RWPE2 (cell line): ENCODE results near the gene SLC9C1.

ENCODE experiments used
- ATAC-seq: fragments of 200-7000 bp; cut with Tn5 transposase; 3 replicates; pipeline ENCODE4 v1.9.1; 2021; ENCODE audit warnings: low read depth
- DNase-seq: peaks from one replicate; pipeline ENCODE4 v3.0.0-alpha.2; 2020; ENCODE audit warnings: low spot score
- H3K27ac ChIP-seq: fragments of 450-650 bp; 2 replicates; pipeline ENCODE4 v1.5.1; 2017; ENCODE audit warnings: mild to moderate bottlenecking; ENCODE audit not compliant: poor library complexity, severe bottlenecking
- H3K27me3 ChIP-seq: fragments of 250-450 bp; sonication (Bioruptor Pico); 2 replicates; pipeline ENCODE4 v1.5.1; 2021; ENCODE audit warnings: mild to moderate bottlenecking, moderate library complexity; ENCODE audit not compliant: insufficient read depth, poor library complexity, severe bottlenecking
- H3K36me3 ChIP-seq: fragments of 250-450 bp; sonication (Bioruptor Pico); 2 replicates; pipeline ENCODE4 v1.5.1; 2020; ENCODE audit warnings: low read depth, mild to moderate bottlenecking, moderate library complexity
- H3K4me1 ChIP-seq: fragments of 250-450 bp; sonication (Bioruptor Pico); 2 replicates; pipeline ENCODE4 v1.5.1; 2021; ENCODE audit warnings: mild to moderate bottlenecking, moderate library complexity; ENCODE audit not compliant: insufficient read depth, poor library complexity, severe bottlenecking
- H3K4me3 ChIP-seq: fragments of 250-450 bp; sonication (Bioruptor Pico); 2 replicates; pipeline ENCODE4 v1.5.1; 2021; ENCODE audit warnings: mild to moderate bottlenecking, moderate library complexity; ENCODE audit not compliant: severe bottlenecking
- H3K9me3 ChIP-seq: fragments of 250-450 bp; sonication (Bioruptor Pico); 2 replicates; pipeline ENCODE4 v1.5.1; 2021; ENCODE audit warnings: mild to moderate bottlenecking, moderate library complexity; ENCODE audit not compliant: severe bottlenecking
- CTCF ChIP-seq: fragments of 450-650 bp; IDR thresholded peaks from one replicate; pipeline ENCODE4 v1.5.1; 2017; ENCODE audit warnings: mild to moderate bottlenecking, moderate library complexity; ENCODE audit not compliant: poor library complexity, severe bottlenecking

Gene SLC9C1

GRCh38 chr3:112149136-112149535 is 144.9 kb downstream of the SLC9C1 start:
- H3K27ac ChIP-seq: peak overlapping the region; percentile 40

GRCh38 chr3:112143689-112144088 is 150.3 kb downstream of the SLC9C1 start:
- H3K4me1 ChIP-seq: no peaks in the 10 kb centered on the region
- no peak overlapping the region for H3K27ac ChIP-seq
- no peaks in the 10 kb centered on the region for H3K9me3 ChIP-seq
- ATAC-seq (no peak), DNase-seq (no peak)
- no peak overlapping the region for H3K4me3 ChIP-seq
- H3K36me3 ChIP-seq: no peaks in the 10 kb centered on the region; the same call in 1 of the 2 replicates
- H3K27me3 ChIP-seq: no peaks in the 10 kb centered on the region
- no peak for TF ChIP-seq CTCF

More at GRCh38 chr3:112149136-112149535, 144.9 kb downstream of the SLC9C1 start:
- DNase-seq (peak; percentile 68), ATAC-seq (peak; percentile 86)
- no peak overlapping the region for H3K4me3 ChIP-seq
- peaks cover 6% of the 10 kb centered on the region for H3K9me3 ChIP-seq
- H3K27me3 ChIP-seq: no peaks in the 10 kb centered on the region
- H3K36me3 ChIP-seq: no peaks in the 10 kb centered on the region
- no peaks in the 10 kb centered on the region for H3K4me1 ChIP-seq
- no peak for TF ChIP-seq CTCF

GRCh38 chr3:112143251-112143650 is 150.8 kb downstream of the SLC9C1 start:
- Histone ChIP-seq H3K36me3 (no peaks in the 10 kb centered on the region; the same call in 1 of the 2 replicates), H3K27me3 (no peaks in the 10 kb centered on the region), H3K4me3 (no peak overlapping the region), H3K4me1 (no peaks in the 10 kb centered on the region), H3K27ac (no peak overlapping the region), H3K9me3 (no peaks in the 10 kb centered on the region)
- no peak for TF ChIP-seq CTCF
- DNase-seq: no peak
- ATAC-seq: no peak

- no peaks in the 10 kb centered on the region for H3K9me3 ChIP-seq
- no peak overlapping the region for H3K27ac ChIP-seq
- DNase-seq: no peak
- H3K27me3 ChIP-seq: no peaks in the 10 kb centered on the region
- H3K4me3 ChIP-seq: no peak overlapping the region
- no peaks in the 10 kb centered on the region; the same call in 1 of the 2 replicates for H3K36me3 ChIP-seq
- no peak for TF ChIP-seq CTCF
- H3K4me1 ChIP-seq: no peaks in the 10 kb centered on the region
- no peak for ATAC-seq
Observed at GRCh38 chr3:112141293-112141692, 152.7 kb downstream of the SLC9C1 start.

- no peak overlapping the region for H3K27ac ChIP-seq
- ATAC-seq: no peak
- H3K9me3 ChIP-seq: no peaks in the 10 kb centered on the region
- H3K27me3 ChIP-seq: no peaks in the 10 kb centered on the region
- H3K4me3 ChIP-seq: no peak overlapping the region
- no peaks in the 10 kb centered on the region for H3K4me1 ChIP-seq
- DNase-seq: no peak
- no peak for TF ChIP-seq CTCF
- no peaks in the 10 kb centered on the region; the same call in 1 of the 2 replicates for H3K36me3 ChIP-seq
Observed at GRCh38 chr3:112140584-112140983, 153.4 kb downstream of the SLC9C1 start.
